Measurements from ENCODE around the gene SNCAIP. TPM values are rescaled to one million over a fixed set of nuclear protein-coding genes. Genes with fewer than 3 reads are reported as not detected.

Gene SNCAIP
- total RNA-seq, 4 donors from 2014 or later: 11.5 to 36.3 (median 15.2) TPM

DNA sequence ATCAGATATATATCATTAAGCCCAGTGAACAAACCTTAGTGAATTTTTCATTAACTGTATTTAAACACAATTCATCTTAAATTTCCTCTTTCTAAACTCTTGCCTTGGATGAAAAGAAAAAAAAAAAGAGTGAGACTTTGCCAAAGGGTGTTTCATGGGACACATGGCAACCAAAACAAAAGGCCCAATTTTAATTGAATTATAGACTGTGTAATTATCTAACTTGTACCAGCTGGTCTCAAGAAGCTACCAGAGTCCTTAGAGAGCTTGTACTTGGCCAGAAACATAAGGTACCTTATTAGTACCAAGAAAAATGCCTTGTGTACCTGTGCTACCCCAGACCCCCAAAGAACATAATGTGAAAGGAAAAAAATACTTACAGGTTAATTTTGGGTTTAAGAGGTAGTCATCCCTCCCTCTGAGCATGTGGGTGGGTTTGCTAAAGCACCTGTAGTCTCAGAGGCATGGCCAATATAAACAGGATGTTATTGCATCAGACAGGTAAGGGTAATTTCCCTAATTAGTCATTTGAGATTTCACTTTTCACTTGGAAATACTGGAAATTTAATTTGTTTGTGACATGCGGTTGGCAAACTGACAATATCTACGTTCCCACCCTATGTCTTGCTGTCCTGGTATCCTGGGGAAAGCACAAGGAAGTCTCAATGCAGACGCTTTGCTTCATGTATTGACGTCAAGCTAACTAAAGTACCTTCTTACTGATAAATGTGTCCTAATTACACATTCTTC lies 90.1 kb downstream of the SNCAIP start:
- no peak for DNase-seq (ENCODE audit: low spot score)
- TF ChIP-seq, protein P1, sequence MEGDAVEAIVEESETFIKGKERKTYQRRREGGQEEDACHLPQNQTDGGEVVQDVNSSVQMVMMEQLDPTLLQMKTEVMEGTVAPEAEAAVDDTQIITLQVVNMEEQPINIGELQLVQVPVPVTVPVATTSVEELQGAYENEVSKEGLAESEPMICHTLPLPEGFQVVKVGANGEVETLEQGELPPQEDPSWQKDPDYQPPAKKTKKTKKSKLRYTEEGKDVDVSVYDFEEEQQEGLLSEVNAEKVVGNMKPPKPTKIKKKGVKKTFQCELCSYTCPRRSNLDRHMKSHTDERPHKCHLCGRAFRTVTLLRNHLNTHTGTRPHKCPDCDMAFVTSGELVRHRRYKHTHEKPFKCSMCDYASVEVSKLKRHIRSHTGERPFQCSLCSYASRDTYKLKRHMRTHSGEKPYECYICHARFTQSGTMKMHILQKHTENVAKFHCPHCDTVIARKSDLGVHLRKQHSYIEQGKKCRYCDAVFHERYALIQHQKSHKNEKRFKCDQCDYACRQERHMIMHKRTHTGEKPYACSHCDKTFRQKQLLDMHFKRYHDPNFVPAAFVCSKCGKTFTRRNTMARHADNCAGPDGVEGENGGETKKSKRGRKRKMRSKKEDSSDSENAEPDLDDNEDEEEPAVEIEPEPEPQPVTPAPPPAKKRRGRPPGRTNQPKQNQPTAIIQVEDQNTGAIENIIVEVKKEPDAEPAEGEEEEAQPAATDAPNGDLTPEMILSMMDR (IDR thresholded peaks at IDR 0.05): no peak
- ATAC-seq (ENCODE audit: low FRiP score): no peak

DNA sequence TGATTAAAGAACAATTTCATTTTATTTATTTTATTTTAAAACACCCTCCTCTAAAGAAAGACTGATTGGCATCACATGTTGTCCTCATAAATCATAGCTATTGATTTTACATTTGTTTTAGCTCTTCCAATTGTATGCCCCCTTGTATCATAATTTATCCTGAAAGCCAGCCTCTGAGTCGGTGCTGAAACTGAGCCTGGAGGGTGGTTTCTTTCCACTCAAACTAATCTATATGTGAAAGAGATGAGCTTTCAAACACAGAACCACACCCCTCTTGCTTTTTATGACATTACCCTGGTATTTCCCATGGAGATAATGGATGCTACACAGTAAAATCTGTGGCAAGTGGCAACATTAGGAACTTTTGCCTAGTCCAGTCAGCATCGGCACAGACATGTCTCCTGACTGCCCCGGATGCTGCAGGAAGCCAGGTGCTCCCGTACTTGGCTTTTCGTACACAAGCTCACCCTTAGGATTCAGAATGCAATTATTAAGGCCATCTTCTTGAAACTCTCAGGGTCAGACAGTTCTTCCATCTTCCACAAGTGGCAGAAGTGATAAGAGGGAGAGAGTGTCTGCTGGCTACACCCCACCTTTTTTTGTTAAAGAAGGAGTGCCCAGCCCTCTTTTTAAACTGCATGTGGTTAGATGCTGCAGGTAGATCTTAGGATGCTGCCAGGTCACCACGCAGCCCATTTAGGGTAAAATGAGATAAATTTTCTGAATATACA lies 91.1 kb downstream of the SNCAIP start:
- ATAC-seq (ENCODE audit: low FRiP score) (no peak), DNase-seq (ENCODE audit: low spot score) (no peak)
- TF ChIP-seq, protein P1 (IDR thresholded peaks at IDR 0.05): no peak

DNA sequence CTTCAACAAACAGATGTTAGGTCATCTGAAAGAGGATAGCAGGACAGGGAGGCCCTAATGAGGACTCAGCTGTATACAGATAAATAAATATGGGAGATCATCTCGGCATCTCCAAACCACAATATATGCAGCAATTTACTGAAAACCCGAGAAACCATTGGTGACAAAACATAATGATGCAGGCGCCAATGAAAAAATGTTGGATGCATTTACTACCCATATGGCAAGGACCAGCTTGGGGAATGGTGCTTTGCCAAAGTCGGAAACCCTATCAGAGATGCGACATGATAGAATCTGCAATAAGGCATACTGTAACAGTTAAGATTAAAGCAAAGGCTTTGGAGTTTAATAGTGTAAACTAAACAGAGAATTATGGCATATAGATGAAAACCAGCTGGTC lies 92.0 kb downstream of the SNCAIP start:
- ATAC-seq (ENCODE audit: low FRiP score): no peak
- no peak for DNase-seq (ENCODE audit: low spot score)
- TF ChIP-seq, protein P1 (IDR thresholded peaks at IDR 0.05): no peak

DNA sequence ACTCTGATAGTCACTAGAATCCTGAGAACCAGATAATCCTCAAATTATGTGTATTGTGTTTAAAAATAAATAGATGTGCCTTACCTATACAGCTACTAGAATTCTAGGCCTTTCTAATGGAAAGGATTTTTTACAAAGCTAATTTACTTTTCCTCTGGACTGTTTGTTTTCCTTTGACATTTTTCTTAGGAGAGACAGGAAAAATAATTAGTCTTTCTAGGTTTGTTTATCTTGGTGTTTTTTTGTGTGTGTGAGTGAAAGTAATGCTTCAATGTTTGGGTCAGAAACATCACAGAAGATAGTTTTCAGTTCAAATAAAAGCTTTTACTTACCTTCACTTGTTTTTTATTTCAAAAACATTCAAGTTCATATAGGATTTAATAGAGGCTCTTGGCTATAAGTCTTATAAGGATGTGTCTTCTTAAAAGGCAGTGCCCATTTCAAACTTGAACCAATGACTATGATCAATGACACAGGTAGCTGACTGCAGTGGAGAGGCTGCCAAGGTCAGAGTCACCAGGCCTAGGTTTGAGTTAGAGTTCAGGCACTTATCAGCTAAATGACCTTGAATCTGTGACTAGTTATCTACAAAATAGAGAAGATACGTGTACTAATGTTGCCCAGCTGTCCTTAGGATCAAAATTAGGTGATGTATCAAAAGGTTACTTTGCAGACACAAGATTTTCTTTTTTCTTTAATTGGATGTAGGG lies 92.8 kb downstream of the SNCAIP start:
- ATAC-seq (ENCODE audit: low FRiP score) (no peak), DNase-seq (ENCODE audit: low spot score) (no peak)
- TF ChIP-seq, protein P1 (IDR thresholded peaks at IDR 0.05): no peak

DNA sequence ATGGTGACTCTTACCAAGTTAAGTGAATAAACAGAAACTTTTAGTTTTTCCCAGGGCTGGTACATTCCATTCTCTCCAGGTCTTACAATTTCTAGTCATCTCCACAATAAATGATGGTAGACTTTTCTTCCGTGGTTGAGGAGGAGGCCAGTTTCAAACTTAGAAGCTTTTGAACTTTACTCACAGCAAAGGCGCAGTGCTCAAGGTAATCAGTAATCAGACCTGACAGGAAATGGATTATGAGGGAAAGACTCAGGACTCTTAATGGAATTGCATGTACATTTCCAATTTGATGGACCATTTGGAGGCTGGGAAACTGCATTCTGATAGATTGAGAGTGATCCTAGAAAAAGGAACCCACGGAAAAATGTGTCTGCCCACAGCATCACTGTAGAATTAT lies 93.7 kb downstream of the SNCAIP start:
- no peak for ATAC-seq (ENCODE audit: low FRiP score)
- TF ChIP-seq, protein P1 (IDR thresholded peaks at IDR 0.05): no peak
- DNase-seq (ENCODE audit: low spot score): no peak

DNA sequence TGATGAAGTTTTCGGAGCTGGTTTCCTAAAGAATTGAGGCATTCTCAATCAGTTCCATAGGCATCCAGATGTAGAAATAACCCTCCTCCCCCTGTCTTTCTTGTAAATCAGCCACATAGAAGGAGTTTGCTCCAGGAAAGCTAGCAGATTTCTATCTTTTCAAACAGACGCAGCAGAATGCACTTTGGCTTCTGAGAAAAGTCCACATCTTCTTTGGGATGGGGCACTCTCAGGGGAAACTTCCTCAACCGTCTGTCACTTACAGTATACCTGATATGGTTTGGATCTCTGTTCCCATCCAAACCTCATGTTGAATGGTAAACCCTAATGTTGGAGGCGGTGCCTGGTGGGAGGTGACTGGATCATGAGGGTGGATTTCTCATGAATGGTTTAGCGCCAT lies 94.1 kb downstream of the SNCAIP start:
- DNase-seq (ENCODE audit: low spot score) (no peak), ATAC-seq (ENCODE audit: low FRiP score) (no peak)
- TF ChIP-seq, protein P1 (IDR thresholded peaks at IDR 0.05): no peak

All from omental fat pad (tissue), 4 donors.